ENCODE results near the gene TM2D3. TPM values are rescaled to one million over a fixed set of nuclear protein-coding genes. Genes with fewer than 3 reads are reported as not detected.

TM2D3 gene
- total RNA-seq, 1 experiment from 2014 or later, result 34.7 TPM

- Mint-ChIP-seq H3K4me3 (ENCODE audit: unreplicated experiment) (no peak overlapping the region), H3K27ac (ENCODE audit: unreplicated experiment) (peak overlapping the region; percentile 20), H3K27me3 (ENCODE audit: insufficient read depth, unreplicated experiment) (no peaks in the 10 kb centered on the region), H3K36me3 (ENCODE audit: insufficient read depth, unreplicated experiment) (peaks cover 39% of the 10 kb centered on the region), H3K9me3 (ENCODE audit: unreplicated experiment) (no peaks in the 10 kb centered on the region), H3K4me1 (ENCODE audit: low read depth, unreplicated experiment) (peaks cover under 1% of the 10 kb centered on the region)
- ChIA-PET POLR2A (no interaction called here), CTCF (interaction anchor here (0.9 to 1.6 kb wide), 2 partner anchors 10 to 353 kb away, joined by 3 to 5 read pairs; partner anchors contain the start of gene TM2D3)
- Histone ChIP-seq H3K4me1 (peaks cover 7% of the 10 kb centered on the region), H3K27me3 (replicated peaks; ENCODE audit: control insufficient read depth, insufficient read depth, low read length) (no peaks in the 10 kb centered on the region), H3K4me3 (ENCODE audit: low read depth, low read length) (no peak overlapping the region), H3K36me3 (ENCODE audit: control insufficient read depth, insufficient read depth, low read length) (no peaks in the 10 kb centered on the region; the same call in 1 of the 2 replicates), H3K9me3 (no peaks in the 10 kb centered on the region)
- no peak for TF ChIP-seq CTCF (IDR thresholded peaks at IDR 0.05; ENCODE audit: insufficient read depth in 1 of 2, low read depth in 1 of 2, low read length in 1 of 2, severe bottlenecking in 1 of 2, unreplicated experiment in 1 of 2)
- intact Hi-C loops (cut with micrococcal nuclease; ENCODE audit: unreplicated experiment), result loop anchor here (1.0 to 5.0 kb wide), 2 partner anchors 155 to 353 kb away; partner anchors contain the start of gene PCSK6
- no TSS peak for BruUV-seq (replicated peaks)
- no peak for DNase-seq
Observed at GRCh38 chr15:101642361-101642760, 9.8 kb downstream of the TM2D3 start.

DNA sequence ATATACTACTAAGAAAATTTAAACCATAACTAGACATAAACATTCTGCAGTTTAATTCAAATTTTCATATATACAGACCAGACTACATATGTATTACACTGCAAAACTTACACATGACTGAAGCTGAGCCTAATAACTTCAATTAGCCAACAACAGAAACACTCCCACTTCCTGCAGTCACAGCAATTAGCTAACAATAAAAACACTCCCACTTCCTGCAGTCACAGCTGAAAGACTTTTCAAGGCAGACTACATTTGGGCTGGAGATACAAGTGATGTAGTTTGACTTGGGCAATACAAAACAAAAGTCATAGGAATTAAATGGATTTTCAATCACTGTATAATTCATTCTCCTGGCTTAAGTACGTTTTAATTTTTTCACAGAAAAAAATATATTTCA, 10.3 kb downstream of the TM2D3 start:
- intact Hi-C loops (cut with micrococcal nuclease; ENCODE audit: unreplicated experiment), result loop anchor here (1.0 to 5.0 kb wide), 4 partner anchors 102 to 353 kb away; partner anchors contain the start of gene PCSK6
- Mint-ChIP-seq H3K9me3 (ENCODE audit: unreplicated experiment) (no peaks in the 10 kb centered on the region), H3K36me3 (ENCODE audit: insufficient read depth, unreplicated experiment) (peaks cover 39% of the 10 kb centered on the region), H3K27ac (ENCODE audit: unreplicated experiment) (peak overlapping the region; percentile 20), H3K27me3 (ENCODE audit: insufficient read depth, unreplicated experiment) (no peaks in the 10 kb centered on the region), H3K4me3 (ENCODE audit: unreplicated experiment) (no peak overlapping the region), H3K4me1 (ENCODE audit: low read depth, unreplicated experiment) (peaks cover 5% of the 10 kb centered on the region)
- TF ChIP-seq CTCF (IDR thresholded peaks at IDR 0.05; ENCODE audit: insufficient read depth in 1 of 2, low read depth in 1 of 2, low read length in 1 of 2, severe bottlenecking in 1 of 2, unreplicated experiment in 1 of 2), result no peak
- peaks cover 11% of the 10 kb centered on the region for H3K4me1 ChIP-seq
- BruUV-seq (replicated peaks), result no TSS peak
- ChIA-PET CTCF (interaction anchor here (0.7 to 1.6 kb wide), 2 partner anchors 10 to 159 kb away, joined by 3 to 5 read pairs; partner anchors contain the start of gene TM2D3), POLR2A (interaction anchor here (0.6 kb wide), 1 partner anchor 342 kb away, joined by 4 read pairs; no protein-coding TSS in a partner anchor)
- H3K4me3 ChIP-seq (ENCODE audit: low read depth, low read length), result no peak overlapping the region
- DNase-seq, result no peak
- H3K36me3 ChIP-seq (ENCODE audit: control insufficient read depth, insufficient read depth, low read length), result no peaks in the 10 kb centered on the region; the same call in 1 of the 2 replicates
- H3K27me3 ChIP-seq (replicated peaks; ENCODE audit: control insufficient read depth, insufficient read depth, low read length), result no peaks in the 10 kb centered on the region
- H3K9me3 ChIP-seq, result no peaks in the 10 kb centered on the region

- Histone ChIP-seq H3K4me3 (ENCODE audit: low read depth, low read length) (no peak overlapping the region), H3K9me3 (no peaks in the 10 kb centered on the region), H3K27me3 (replicated peaks; ENCODE audit: control insufficient read depth, insufficient read depth, low read length) (no peaks in the 10 kb centered on the region), H3K4me1 (peaks cover 13% of the 10 kb centered on the region), H3K36me3 (ENCODE audit: control insufficient read depth, insufficient read depth, low read length) (no peaks in the 10 kb centered on the region)
- Mint-ChIP-seq H3K4me1 (ENCODE audit: low read depth, unreplicated experiment) (peaks cover 8% of the 10 kb centered on the region), H3K27me3 (ENCODE audit: insufficient read depth, unreplicated experiment) (no peaks in the 10 kb centered on the region), H3K27ac (ENCODE audit: unreplicated experiment) (no peak overlapping the region), H3K36me3 (ENCODE audit: insufficient read depth, unreplicated experiment) (peaks cover 39% of the 10 kb centered on the region), H3K9me3 (ENCODE audit: unreplicated experiment) (no peaks in the 10 kb centered on the region), H3K4me3 (ENCODE audit: unreplicated experiment) (no peak overlapping the region)
- BruUV-seq (replicated peaks), result no TSS peak
- TF ChIP-seq CTCF (IDR thresholded peaks at IDR 0.05; ENCODE audit: insufficient read depth in 1 of 2, low read depth in 1 of 2, low read length in 1 of 2, severe bottlenecking in 1 of 2, unreplicated experiment in 1 of 2), result peak; percentile 83 to 87
- peak in 1 of 2 experiments; percentile 71 for DNase-seq
- ChIA-PET CTCF (interaction anchor here (0.7 to 1.6 kb wide), 2 partner anchors 11 to 158 kb away, joined by 3 to 5 read pairs; partner anchors contain the start of gene TM2D3), POLR2A (interaction anchor here (0.6 kb wide), 1 partner anchor 341 kb away, joined by 4 read pairs; no protein-coding TSS in a partner anchor)
- intact Hi-C loops (cut with micrococcal nuclease; ENCODE audit: unreplicated experiment), result loop anchor here (1.0 to 5.0 kb wide), 3 partner anchors 101 to 202 kb away; partner anchors contain the start of gene PCSK6
Observed at GRCh38 chr15:101641129-101641764, 10.9 kb downstream of the TM2D3 start.
